OCI-LY7 (cell line): ENCODE measurements around the gene SMCHD1. TPM values are rescaled to one million over a fixed set of nuclear protein-coding genes. Genes with fewer than 3 reads are reported as not detected.

Experiments used
- BruUV-seq: library from RNA; stranded (reverse); fragments of 400-500 nt; replicated peaks from 2 replicates; lab custom pipeline; 2021; lab: Mats Ljungman, UMichigan
- CTCF ChIA-PET: fragments of 300-600 bp; sonication (Branson Sonifier 250); formaldehyde crosslinking; loops from one replicate; lab custom pipeline; 2022; ENCODE audit warnings: antibody characterized with exemption; ENCODE audit not compliant: unreplicated experiment; lab: Charles Lee
- POLR2A ChIA-PET: fragments of 300-600 bp; sonication (Branson Sonifier 250); formaldehyde crosslinking; loops from one replicate; lab custom pipeline; 2022; ENCODE audit warnings: antibody characterized with exemption; lab: Charles Lee
- DNase-seq: peaks from one replicate; pipeline ENCODE4 v3.0.0-alpha.2; 2015; ENCODE audit warnings: low spot score
- H2AFZ ChIP-seq: fragments of 200-600 bp; sonication (generic), shearing (Covaris generic); 2 replicates; pipeline ENCODE4 v1.6.1; 2014; ENCODE audit warnings: mild to moderate bottlenecking, antibody characterized with exemption, low read length, moderate library complexity
- H3K27ac ChIP-seq: fragments of 200-600 bp; sonication (generic); 2 replicates; pipeline ENCODE4 v1.5.1; 2014; ENCODE audit warnings: mixed run types, low read depth, mild to moderate bottlenecking, moderate library complexity, low read length, inconsistent platforms; ENCODE audit not compliant: poor library complexity, severe bottlenecking
- H3K36me3 ChIP-seq: fragments of 200-600 bp; sonication (generic); 2 replicates; pipeline ENCODE4 v1.6.1; 2014; ENCODE audit warnings: mild to moderate bottlenecking, antibody characterized with exemption, low read length, moderate library complexity, mixed read lengths; ENCODE audit not compliant: insufficient read depth
- H3K4me1 ChIP-seq: fragments of 200-600 bp; sonication (generic); 2 replicates; pipeline ENCODE4 v1.5.1; 2014; ENCODE audit warnings: mild to moderate bottlenecking, low read length; ENCODE audit not compliant: insufficient read depth, poor library complexity, severe bottlenecking
- H3K4me2 ChIP-seq: fragments of 200-600 bp; sonication (generic); 2 replicates; pipeline ENCODE4 v1.6.1; 2014; ENCODE audit warnings: mild to moderate bottlenecking, low read length
- H3K4me3 ChIP-seq: fragments of 200-600 bp; sonication (generic); 2 replicates; pipeline ENCODE4 v1.5.1; 2014; ENCODE audit warnings: mild to moderate bottlenecking, low read depth, low read length; ENCODE audit not compliant: poor library complexity, severe bottlenecking
- H3K79me2 ChIP-seq: fragments of 200-600 bp; sonication (generic); 2 replicates; pipeline ENCODE4 v1.6.1; 2016; ENCODE audit warnings: low read depth, mild to moderate bottlenecking, low read length, moderate library complexity, mixed read lengths; ENCODE audit not compliant: insufficient read depth
- H3K9me2 ChIP-seq: fragments of 200-600 bp; sonication (generic); 2 replicates; pipeline ENCODE4 v1.6.1; 2016; ENCODE audit warnings: mild to moderate bottlenecking, low read length, mixed read lengths; ENCODE audit not compliant: insufficient read depth
- H3K9me3 ChIP-seq: fragments of 200-600 bp; sonication (generic); 2 replicates; pipeline ENCODE4 v1.6.1; 2014; ENCODE audit warnings: mild to moderate bottlenecking, mixed run types, low read length, mixed read lengths
- H4K20me1 ChIP-seq: fragments of 200-600 bp; sonication (generic); 2 replicates; pipeline ENCODE4 v1.6.1; 2014; ENCODE audit warnings: mild to moderate bottlenecking, antibody characterized with exemption, low read length, moderate library complexity, mixed read lengths; ENCODE audit not compliant: insufficient read depth
- CTCF ChIP-seq: fragments of 200-600 bp; sonication (generic); conservative IDR thresholded peaks from 2 replicates; pipeline ENCODE4 v1.5.1; 2014; ENCODE audit warnings: mild to moderate bottlenecking, antibody characterized with exemption, low read length, moderate library complexity, mixed read lengths
- EZH2phosphoT487 ChIP-seq: fragments of 200-600 bp; sonication (generic); IDR thresholded peaks from 2 replicates; pipeline ENCODE4 v1.6.1; 2018; ENCODE audit warnings: low read depth, borderline replicate concordance, mild to moderate bottlenecking, mixed run types, antibody characterized with exemption, low read length, moderate library complexity, mixed read lengths
- intact Hi-C: fragments of 100-400 bp; cut with micrococcal nuclease; formaldehyde crosslinking; loops from one replicate; pipeline ENCODE4 v1.10.0; 2022; ENCODE audit not compliant: unreplicated experiment
- total RNA-seq, 2 experiments: library from RNA; depleted of rRNA in 1 of 2; stranded (reverse); fragments of >200 nt in 1 of 2; shearing (Covaris generic) in 1 of 2; gene quantifications; 2 replicates each; pipeline ENCODE4 v1.2.3, GENCODE V29; 2014 to 2022

Gene SMCHD1
- total RNA-seq, 2 experiments from 2014 or later = 114 to 140 TPM

DNA sequence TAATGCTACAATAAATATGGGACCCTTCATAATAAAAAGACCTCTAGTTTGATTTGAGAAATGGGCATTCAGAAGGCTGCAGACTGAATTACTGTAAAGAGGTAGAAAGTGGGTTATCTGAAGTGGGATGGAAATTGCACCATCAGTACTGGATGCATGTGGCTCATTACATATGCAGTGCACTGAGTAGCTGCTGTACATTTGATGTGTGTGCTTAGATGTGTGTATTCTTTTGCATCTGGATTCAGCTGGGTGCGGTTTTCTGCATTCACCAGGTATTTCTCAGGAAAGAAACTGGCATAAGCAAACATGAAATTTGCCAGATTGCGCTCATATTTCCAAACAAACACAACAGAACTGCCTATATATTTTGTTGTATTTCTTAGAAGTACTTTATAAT is 45.9 kb upstream of the SMCHD1 start:
- Histone ChIP-seq H3K79me2 (0 out of 2 replicates have a peak, but pooled peaks cover 5% of the 10 kb centered on the region), H3K9me2 (no peaks in the 10 kb centered on the region), H3K36me3 (peaks cover 93% of the 10 kb centered on the region), H3K4me2 (no peak overlapping the region), H4K20me1 (no peaks in the 10 kb centered on the region), H3K9me3 (no peaks in the 10 kb centered on the region), H2AFZ (no peak overlapping the region), H3K4me1 (peaks cover 13% of the 10 kb centered on the region), H3K27ac (no peak overlapping the region), H3K4me3 (no peak overlapping the region)
- CTCF ChIA-PET = no interaction called here
- DNase-seq = no peak
- no TSS peak for BruUV-seq
- TF ChIP-seq CTCF (no peak), EZH2phosphoT487 (no peak)
- POLR2A ChIA-PET = interaction anchor here (0.5 to 1.2 kb wide), 4 partner anchors 16 to 504 kb away, joined by 3 to 4 read pairs (median 3); no protein-coding TSS in a partner anchor
- intact Hi-C loops = loop anchor here (5.0 to 10.0 kb wide), 2 partner anchors 125 to 143 kb away; no protein-coding TSS in a partner anchor

DNA sequence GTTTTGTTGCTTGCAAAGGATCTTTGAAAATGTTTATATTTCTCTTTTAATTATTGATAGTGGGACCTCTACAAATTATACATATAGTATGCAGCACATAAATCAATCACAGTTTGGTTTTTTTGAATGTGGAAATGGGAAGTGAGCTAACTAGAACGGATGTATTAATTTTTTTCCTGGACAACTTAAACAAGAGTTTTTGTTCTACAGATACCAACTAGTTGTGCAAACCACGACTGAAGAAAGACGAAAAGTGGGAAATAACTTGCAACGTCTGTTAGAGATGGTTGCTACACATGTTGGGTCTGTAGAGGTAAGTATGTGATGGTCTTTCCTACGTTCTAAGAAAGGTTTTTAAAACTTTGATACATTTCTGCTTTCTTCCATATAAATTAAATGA is 45.0 kb upstream of the SMCHD1 start:
- intact Hi-C loops = no loop called here
- BruUV-seq = no TSS peak
- H4K20me1 ChIP-seq = no peaks in the 10 kb centered on the region
- H3K36me3 ChIP-seq = peaks cover 93% of the 10 kb centered on the region
- POLR2A ChIA-PET = no interaction called here
- no peak overlapping the region for H2AFZ ChIP-seq
- H3K9me2 ChIP-seq = no peaks in the 10 kb centered on the region
- no peak overlapping the region for H3K27ac ChIP-seq
- H3K4me2 ChIP-seq = no peak overlapping the region
- H3K9me3 ChIP-seq = no peaks in the 10 kb centered on the region
- DNase-seq = no peak
- H3K4me1 ChIP-seq = peaks cover 4% of the 10 kb centered on the region
- no peak overlapping the region for H3K4me3 ChIP-seq
- 0 out of 2 replicates have a peak, but pooled peaks cover 5% of the 10 kb centered on the region for H3K79me2 ChIP-seq
- CTCF ChIA-PET = no interaction called here
- TF ChIP-seq EZH2phosphoT487 = no peak
- no peak for TF ChIP-seq CTCF

DNA sequence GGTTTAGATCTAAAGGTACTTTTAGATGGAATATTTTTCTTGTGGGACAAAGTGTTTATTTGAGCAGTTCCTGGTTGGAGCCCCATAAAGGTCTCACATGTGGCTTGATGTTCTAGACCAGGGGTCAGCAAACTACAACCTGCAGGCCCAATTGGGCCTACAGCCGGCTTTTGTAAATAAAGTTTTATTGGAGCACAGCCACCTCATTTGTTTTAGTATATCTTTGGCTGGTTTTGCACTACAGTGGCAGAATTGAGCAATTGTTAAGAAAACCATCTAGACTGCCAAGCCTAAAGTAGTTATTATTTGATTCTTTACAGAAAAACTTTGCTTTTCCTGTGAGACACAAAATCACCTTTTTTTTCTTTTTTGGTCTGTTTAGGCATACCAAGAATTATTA is 42.5 kb upstream of the SMCHD1 start:
- Histone ChIP-seq H4K20me1 (no peaks in the 10 kb centered on the region), H3K27ac (no peak overlapping the region), H2AFZ (no peak overlapping the region), H3K9me2 (no peaks in the 10 kb centered on the region), H3K36me3 (peaks cover 95% of the 10 kb centered on the region), H3K4me3 (no peak overlapping the region), H3K4me1 (no peaks in the 10 kb centered on the region), H3K9me3 (no peaks in the 10 kb centered on the region), H3K4me2 (no peak overlapping the region), H3K79me2 (no peaks in the 10 kb centered on the region)
- TF ChIP-seq EZH2phosphoT487 (no peak), CTCF (no peak)
- DNase-seq = no peak
- BruUV-seq = no TSS peak
- POLR2A ChIA-PET = interaction anchor here (0.9 kb wide), 1 partner anchor 23 kb away, joined by 5 read pairs; no protein-coding TSS in a partner anchor
- CTCF ChIA-PET = no interaction called here
- intact Hi-C loops = no loop called here
